Naive B cell (primary cell): ENCODE measurements around the gene FRMD3. TPM values are rescaled to one million over a fixed set of nuclear protein-coding genes. Genes with fewer than 3 reads are reported as not detected.

Source experiments
- ATAC-seq, 2 donors: fragments of 150-1000 bp; cut with Tn5 transposase; 2 replicates each; pipeline ENCODE4 v1.10.0; 2021; ENCODE audit warnings: low read depth in 2 of 2, mild to moderate bottlenecking in 2 of 2, moderate library complexity in 2 of 2
- DNase-seq: peaks from one replicate; pipeline ENCODE4 v3.0.0; 2022
- H3K27ac Mint-ChIP-seq, 6 donors: one replicate each; pipeline ENCODE4 v1.8.0; 2020 to 2022; ENCODE audit warnings: mild to moderate bottlenecking in 6 of 6, mixed read lengths in 6 of 6, moderate library complexity in 5 of 6, inconsistent platforms in 2 of 6
- H3K27me3 Mint-ChIP-seq, 3 donors: one replicate each; pipeline ENCODE4 v1.8.0; 2021 to 2022; ENCODE audit warnings: mixed read lengths in 3 of 3, mild to moderate bottlenecking in 1 of 3
- H3K36me3 Mint-ChIP-seq, 2 donors: one replicate each; pipeline ENCODE4 v1.8.0; 2020 to 2022; ENCODE audit warnings: mixed read lengths in 2 of 2, inconsistent platforms in 1 of 2, mild to moderate bottlenecking in 1 of 2
- H3K4me1 Mint-ChIP-seq, 3 donors: one replicate each; pipeline ENCODE4 v1.8.0; 2020 to 2022; ENCODE audit warnings: mixed read lengths in 3 of 3, inconsistent platforms in 1 of 3, mild to moderate bottlenecking in 1 of 3, moderate library complexity in 1 of 3
- H3K4me3 Mint-ChIP-seq, 8 donors: one replicate each; pipeline ENCODE4 v1.8.0; 2020 to 2022; ENCODE audit warnings: mild to moderate bottlenecking in 8 of 8, mixed read lengths in 8 of 8, moderate library complexity in 8 of 8, inconsistent platforms in 2 of 8
- H3K9me3 Mint-ChIP-seq, 7 donors: one replicate each; pipeline ENCODE4 v1.8.0; 2020 to 2022; ENCODE audit warnings: mixed read lengths in 7 of 7, mild to moderate bottlenecking in 5 of 7, inconsistent platforms in 2 of 7, moderate library complexity in 1 of 7
- polyA plus RNA-seq, 6 donors: library from polyadenylated mRNA; unstranded; fragments of 300-500 nt; fragmentation: Illumina TruSeq; gene quantifications; one replicate each; pipeline ENCODE4 v1.2.3, GENCODE V29; 2021; ENCODE audit warnings: low read depth in 6 of 6

FRMD3 gene
- polyA plus RNA-seq, 6 donors from 2014 or later: 0.36 to 3.0 (median 1.4) TPM; not detected in 1

DNA sequence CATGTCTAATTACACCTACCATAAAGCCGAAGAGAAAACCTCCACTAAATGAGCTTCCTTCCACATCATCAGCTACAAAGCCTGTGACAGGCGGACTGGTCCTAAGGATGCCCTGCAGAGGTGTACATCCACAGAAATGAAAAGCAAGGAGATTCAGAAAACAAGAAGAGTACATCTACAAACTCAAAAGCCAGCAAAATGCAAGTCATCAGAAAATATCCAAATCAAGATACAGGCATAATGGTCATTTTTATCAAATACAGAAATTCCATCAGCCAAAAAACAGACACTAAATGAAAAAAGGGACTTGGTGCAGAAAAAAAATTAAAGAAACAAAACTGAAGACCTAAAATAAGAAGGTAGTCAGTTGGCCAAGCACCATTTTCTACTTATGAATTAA lies 79.7 kb downstream of the FRMD3 start:
- H3K4me3 Mint-ChIP-seq: no peak overlapping the region
- H3K9me3 Mint-ChIP-seq: peaks cover 0 to 9% (median 6%) of the 10 kb centered on the region in 7 donors
- H3K36me3 Mint-ChIP-seq: peaks cover 8 to 12% of the 10 kb centered on the region in 2 donors
- H3K27ac Mint-ChIP-seq: no peak overlapping the region
- no peaks in the 10 kb centered on the region for H3K27me3 Mint-ChIP-seq
- DNase-seq (no peak), ATAC-seq (no peak)
- no peaks in the 10 kb centered on the region for H3K4me1 Mint-ChIP-seq

- Mint-ChIP-seq H3K9me3 (peaks cover 0 to 9% (median 6%) of the 10 kb centered on the region in 7 donors), H3K27ac (no peak overlapping the region), H3K4me1 (no peaks in the 10 kb centered on the region), H3K36me3 (peaks cover 3 to 12% of the 10 kb centered on the region in 2 donors), H3K27me3 (no peaks in the 10 kb centered on the region), H3K4me3 (no peak overlapping the region)
- ATAC-seq: no peak
- DNase-seq: no peak
Observed at GRCh38 chr9:83457005-83457404, 81.2 kb downstream of the FRMD3 start.

DNA sequence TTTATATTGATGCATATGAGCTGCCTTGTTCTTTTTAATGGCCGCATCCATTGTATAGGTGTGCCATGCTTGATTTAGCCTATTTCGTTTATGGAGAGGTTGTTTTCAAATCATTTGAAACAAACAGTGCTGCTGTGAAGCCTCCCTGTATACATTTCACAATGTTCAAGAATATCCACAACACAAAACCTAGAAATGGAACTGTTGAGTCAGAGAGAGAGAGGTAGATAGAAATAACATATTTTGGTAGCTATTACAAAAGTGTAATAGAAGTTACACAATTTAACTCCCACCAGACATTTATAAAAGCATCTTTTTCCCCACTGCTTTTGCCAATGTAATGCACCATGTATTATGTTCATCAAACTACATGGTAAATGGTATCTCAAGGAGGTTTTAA lies 82.0 kb downstream of the FRMD3 start:
- Mint-ChIP-seq H3K9me3 (peaks cover 0 to 6% (median 4%) of the 10 kb centered on the region in 7 donors), H3K4me3 (no peak overlapping the region), H3K27ac (no peak overlapping the region), H3K36me3 (peaks cover 1 to 8% of the 10 kb centered on the region in 2 donors), H3K4me1 (no peaks in the 10 kb centered on the region), H3K27me3 (no peaks in the 10 kb centered on the region)
- DNase-seq (no peak), ATAC-seq (no peak)

GRCh38 chr9:83454076-83454475 lies 84.1 kb downstream of the FRMD3 start:
- Mint-ChIP-seq H3K36me3 (no peaks in the 10 kb centered on the region), H3K27me3 (no peaks in the 10 kb centered on the region), H3K4me3 (no peak overlapping the region), H3K4me1 (no peaks in the 10 kb centered on the region), H3K9me3 (no peaks in the 10 kb centered on the region), H3K27ac (no peak overlapping the region)
- ATAC-seq (no peak), DNase-seq (no peak)

DNA sequence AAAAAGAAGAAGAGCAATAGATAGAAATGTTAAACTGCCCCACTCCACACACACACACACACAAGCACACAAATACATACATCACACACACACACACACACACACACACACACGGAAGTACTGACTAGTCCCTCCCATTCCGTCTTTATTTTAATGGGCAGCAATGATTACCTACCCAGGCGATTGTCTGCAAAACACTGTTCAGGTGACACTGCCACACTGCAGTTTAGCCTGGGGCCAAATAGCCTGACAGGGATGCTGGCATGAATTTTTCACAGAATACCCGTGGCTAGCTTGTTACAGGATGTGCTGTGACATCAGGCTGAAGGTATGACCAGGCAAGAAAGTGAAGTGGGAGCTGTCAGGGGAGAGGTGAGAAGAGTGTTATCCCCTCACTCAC lies 86.9 kb downstream of the FRMD3 start:
- H3K9me3 Mint-ChIP-seq: peaks cover 0 to 5% (median 0%) of the 10 kb centered on the region in 7 donors
- no peaks in the 10 kb centered on the region for H3K4me1 Mint-ChIP-seq
- peak overlapping the region in 1 of 6 donors; percentile 54 for H3K27ac Mint-ChIP-seq
- ATAC-seq (no peak), DNase-seq (no peak)
- no peaks in the 10 kb centered on the region for H3K27me3 Mint-ChIP-seq
- H3K36me3 Mint-ChIP-seq: no peaks in the 10 kb centered on the region
- H3K4me3 Mint-ChIP-seq: no peak overlapping the region

- H3K36me3 Mint-ChIP-seq: no peaks in the 10 kb centered on the region
- ATAC-seq (no peak), DNase-seq (no peak)
- H3K27ac Mint-ChIP-seq: no peak overlapping the region
- no peaks in the 10 kb centered on the region for H3K4me1 Mint-ChIP-seq
- peaks cover 0 to 5% (median 0%) of the 10 kb centered on the region in 7 donors for H3K9me3 Mint-ChIP-seq
- no peak overlapping the region for H3K4me3 Mint-ChIP-seq
- no peaks in the 10 kb centered on the region for H3K27me3 Mint-ChIP-seq
Observed at GRCh38 chr9:83449983-83450382, 88.2 kb downstream of the FRMD3 start.

DNA sequence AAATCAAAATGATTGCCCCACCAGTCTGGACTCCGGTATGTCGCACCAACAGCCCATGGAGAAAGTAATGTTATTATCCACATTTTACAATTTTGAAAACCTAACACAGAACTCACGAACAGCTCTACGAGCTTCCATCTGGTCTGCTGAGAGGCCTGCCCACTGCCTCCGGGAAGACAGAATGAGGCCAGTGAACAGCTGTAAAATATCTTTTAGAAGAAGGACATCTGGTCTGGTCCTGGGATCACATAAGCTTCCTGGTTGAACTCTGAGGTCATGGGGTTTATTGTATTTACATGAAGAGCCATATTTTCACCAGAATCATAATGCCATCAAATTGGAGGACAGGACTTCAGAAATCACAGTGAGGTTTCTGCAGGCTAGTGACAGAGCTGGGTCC lies 89.0 kb downstream of the FRMD3 start:
- DNase-seq (no peak), ATAC-seq (no peak)
- Mint-ChIP-seq H3K27me3 (no peaks in the 10 kb centered on the region), H3K4me1 (no peaks in the 10 kb centered on the region), H3K36me3 (no peaks in the 10 kb centered on the region), H3K27ac (no peak overlapping the region), H3K9me3 (peaks cover 0 to 5% (median 0%) of the 10 kb centered on the region in 7 donors), H3K4me3 (no peak overlapping the region)

DNA sequence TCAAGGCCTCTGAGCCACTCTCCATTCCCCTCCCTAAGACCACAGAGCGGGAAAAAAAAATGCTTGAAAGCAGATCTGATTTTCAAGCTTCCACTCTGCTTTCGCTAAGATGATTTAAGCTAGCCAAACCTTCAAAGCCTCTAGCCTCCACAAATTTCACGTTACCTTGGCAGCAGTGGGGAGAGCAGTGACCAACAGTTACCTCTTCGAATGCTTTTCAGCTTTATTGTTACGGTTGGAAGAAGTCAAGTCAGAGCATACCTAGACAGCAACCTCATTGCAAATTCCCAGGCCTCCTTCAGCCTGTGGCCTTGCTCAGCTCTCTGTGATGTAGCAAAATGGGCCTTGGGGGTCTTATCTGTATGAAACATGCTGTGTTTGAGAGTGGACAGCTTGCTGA lies 89.6 kb downstream of the FRMD3 start:
- no peak for DNase-seq
- Mint-ChIP-seq H3K27me3 (no peaks in the 10 kb centered on the region), H3K4me3 (no peak overlapping the region), H3K9me3 (peaks cover 0 to 5% (median 0%) of the 10 kb centered on the region in 7 donors), H3K4me1 (no peaks in the 10 kb centered on the region), H3K36me3 (no peaks in the 10 kb centered on the region), H3K27ac (no peak overlapping the region)
- ATAC-seq: no peak

DNA sequence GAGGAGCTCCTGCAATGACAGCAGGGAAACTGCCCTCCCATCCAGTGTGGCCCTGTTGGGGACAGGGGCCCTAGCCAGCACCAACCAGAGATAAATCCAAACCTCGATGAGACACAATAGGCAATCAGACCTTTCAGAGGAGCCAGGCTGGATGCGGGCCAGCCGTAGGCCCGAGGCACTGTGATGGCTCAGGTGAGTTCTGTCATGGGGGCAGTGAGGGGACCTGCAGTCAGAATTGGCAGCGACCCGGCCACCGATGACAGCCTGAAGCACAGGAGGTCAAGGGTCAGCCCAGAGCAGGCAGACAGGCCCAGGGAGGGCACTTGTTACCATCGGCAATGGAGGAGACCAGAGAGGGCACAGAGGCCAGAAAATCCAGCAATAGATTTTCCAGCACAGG lies 90.8 kb downstream of the FRMD3 start:
- Mint-ChIP-seq H3K9me3 (peaks cover 0 to 5% (median 0%) of the 10 kb centered on the region in 7 donors), H3K4me3 (no peak overlapping the region), H3K4me1 (no peaks in the 10 kb centered on the region), H3K27ac (peak overlapping the region in 1 of 6 donors; percentile 38), H3K27me3 (no peaks in the 10 kb centered on the region), H3K36me3 (no peaks in the 10 kb centered on the region)
- ATAC-seq (no peak), DNase-seq (no peak)

DNA sequence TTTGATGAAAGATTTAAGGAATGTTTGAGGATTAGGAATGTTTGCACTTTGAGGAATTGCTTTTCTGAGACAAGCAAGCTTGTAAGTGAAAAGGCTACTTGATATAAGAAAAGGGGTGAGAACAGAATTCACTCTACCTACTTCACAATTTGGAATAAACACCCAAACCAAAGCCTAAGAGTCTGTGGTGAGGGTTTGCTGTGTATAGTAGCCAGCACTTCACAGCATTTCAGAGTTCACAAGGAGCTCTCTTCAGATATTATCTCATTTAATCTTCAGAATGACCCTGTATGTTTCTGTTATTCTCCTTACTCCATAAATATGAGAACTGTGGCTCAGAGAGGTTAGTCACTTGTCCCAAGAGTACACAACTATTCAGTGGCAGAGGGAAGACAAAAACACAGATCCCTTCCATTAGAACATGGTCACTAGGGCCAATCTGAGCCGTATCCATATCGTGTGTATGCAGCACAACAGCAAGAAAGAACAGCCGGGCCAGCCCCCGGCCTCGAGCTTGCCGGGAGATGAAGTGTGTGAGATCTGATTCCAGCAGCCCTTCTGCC lies 92.4 kb downstream of the FRMD3 start:
- Mint-ChIP-seq H3K27ac (no peak overlapping the region), H3K36me3 (no peaks in the 10 kb centered on the region), H3K4me1 (no peaks in the 10 kb centered on the region), H3K9me3 (peaks cover 0 to 5% (median 0%) of the 10 kb centered on the region in 7 donors), H3K4me3 (no peak overlapping the region), H3K27me3 (no peaks in the 10 kb centered on the region)
- DNase-seq: no peak
- ATAC-seq: no peak

DNA sequence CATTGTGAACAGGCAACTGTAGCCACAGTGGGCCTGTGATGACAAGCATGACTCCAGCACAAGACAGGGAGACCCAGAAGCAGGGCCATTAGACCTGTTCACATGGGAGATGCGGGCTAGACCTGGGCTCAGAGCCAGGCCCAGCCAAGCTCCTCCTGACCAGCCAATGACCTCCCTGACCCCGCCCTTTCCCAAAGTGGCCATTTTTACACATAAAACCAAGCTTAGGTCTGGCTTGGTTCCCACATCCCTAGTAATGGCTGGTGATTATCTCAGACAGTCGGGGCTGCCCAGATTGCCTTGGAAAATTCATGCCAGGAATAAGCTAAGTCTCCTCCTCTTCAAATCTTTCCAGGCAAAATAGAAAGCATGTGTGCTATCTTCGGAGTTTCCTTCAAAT lies 94.1 kb downstream of the FRMD3 start:
- ATAC-seq: no peak
- H3K36me3 Mint-ChIP-seq: no peaks in the 10 kb centered on the region
- no peak overlapping the region for H3K4me3 Mint-ChIP-seq
- no peak for DNase-seq
- no peaks in the 10 kb centered on the region for H3K4me1 Mint-ChIP-seq
- H3K9me3 Mint-ChIP-seq: peaks cover 0 to 5% (median 0%) of the 10 kb centered on the region in 7 donors
- H3K27me3 Mint-ChIP-seq: no peaks in the 10 kb centered on the region
- H3K27ac Mint-ChIP-seq: peak overlapping the region in 1 of 6 donors; percentile 20

DNA sequence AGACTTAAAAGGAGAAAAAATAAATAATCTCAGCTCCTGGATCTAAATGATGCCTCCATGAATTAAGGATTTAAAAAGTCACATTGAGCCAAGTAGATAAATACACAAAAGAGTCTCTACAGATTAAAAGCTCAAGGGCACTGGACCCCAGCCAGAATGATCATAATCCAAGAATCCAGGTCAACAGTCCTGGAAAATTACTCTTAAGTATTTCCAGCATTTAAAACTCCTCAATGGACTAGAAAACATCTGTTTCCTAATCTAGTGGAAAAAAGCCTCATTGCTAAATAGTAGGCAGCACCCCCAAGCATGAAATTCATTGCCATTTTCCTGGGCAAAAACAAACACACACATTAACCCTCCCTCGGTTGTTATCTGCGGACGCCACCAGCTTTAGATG lies 96.8 kb downstream of the FRMD3 start:
- no peak for ATAC-seq
- no peaks in the 10 kb centered on the region for H3K27me3 Mint-ChIP-seq
- DNase-seq: no peak
- no peak overlapping the region for H3K27ac Mint-ChIP-seq
- H3K4me1 Mint-ChIP-seq: no peaks in the 10 kb centered on the region
- no peaks in the 10 kb centered on the region for H3K36me3 Mint-ChIP-seq
- no peak overlapping the region for H3K4me3 Mint-ChIP-seq
- H3K9me3 Mint-ChIP-seq: peaks cover 0 to 2% (median 0%) of the 10 kb centered on the region in 7 donors

DNA sequence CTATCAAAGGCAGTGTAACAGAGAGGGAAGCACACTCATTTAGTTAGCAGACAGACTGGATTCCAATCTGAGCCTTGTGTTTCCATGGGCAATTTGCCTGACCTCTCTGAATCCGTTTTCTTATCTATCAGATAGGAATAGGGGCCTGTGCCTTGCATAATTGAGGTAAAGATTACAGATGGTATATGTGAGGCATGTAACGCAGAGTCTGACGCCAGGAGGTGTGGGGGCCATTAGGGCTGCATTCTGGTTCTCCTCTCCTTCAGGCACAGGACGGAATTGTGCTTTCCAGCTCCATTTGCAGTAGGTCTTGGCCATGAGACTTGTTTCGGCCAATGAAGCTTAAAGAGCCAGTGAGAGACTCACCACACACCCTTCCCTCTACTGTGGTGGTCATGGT lies 97.6 kb downstream of the FRMD3 start:
- Mint-ChIP-seq H3K4me1 (no peaks in the 10 kb centered on the region), H3K4me3 (no peak overlapping the region), H3K9me3 (peaks cover 0 to 2% (median 0%) of the 10 kb centered on the region in 7 donors), H3K27me3 (no peaks in the 10 kb centered on the region), H3K27ac (peak overlapping the region in 1 of 6 donors; percentile 3), H3K36me3 (no peaks in the 10 kb centered on the region)
- ATAC-seq: no peak
- DNase-seq: no peak

DNA sequence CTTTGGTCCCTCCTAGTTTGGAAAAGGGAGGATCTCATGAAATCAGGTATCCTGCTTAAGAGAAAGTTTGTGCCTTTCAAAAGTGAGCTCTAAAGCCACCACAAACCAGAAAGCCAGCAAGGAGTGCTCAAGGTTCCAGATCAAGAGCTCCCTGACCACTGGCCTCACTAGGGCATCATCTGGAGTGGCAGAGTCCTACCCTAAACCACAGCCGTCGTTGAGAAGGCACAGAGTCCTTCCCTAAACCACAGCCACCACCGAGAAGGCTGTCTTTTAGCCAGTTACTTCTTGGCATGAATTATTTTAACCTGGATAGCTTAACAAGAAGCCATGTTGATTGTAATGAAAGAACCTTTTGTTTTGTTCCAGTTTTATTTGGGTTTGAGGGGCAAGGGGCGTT lies 102.9 kb downstream of the FRMD3 start:
- no peaks in the 10 kb centered on the region for H3K36me3 Mint-ChIP-seq
- ATAC-seq (no peak), DNase-seq (no peak)
- H3K4me3 Mint-ChIP-seq: no peak overlapping the region
- H3K27ac Mint-ChIP-seq: no peak overlapping the region
- no peaks in the 10 kb centered on the region for H3K9me3 Mint-ChIP-seq
- H3K4me1 Mint-ChIP-seq: no peaks in the 10 kb centered on the region
- no peaks in the 10 kb centered on the region for H3K27me3 Mint-ChIP-seq

DNA sequence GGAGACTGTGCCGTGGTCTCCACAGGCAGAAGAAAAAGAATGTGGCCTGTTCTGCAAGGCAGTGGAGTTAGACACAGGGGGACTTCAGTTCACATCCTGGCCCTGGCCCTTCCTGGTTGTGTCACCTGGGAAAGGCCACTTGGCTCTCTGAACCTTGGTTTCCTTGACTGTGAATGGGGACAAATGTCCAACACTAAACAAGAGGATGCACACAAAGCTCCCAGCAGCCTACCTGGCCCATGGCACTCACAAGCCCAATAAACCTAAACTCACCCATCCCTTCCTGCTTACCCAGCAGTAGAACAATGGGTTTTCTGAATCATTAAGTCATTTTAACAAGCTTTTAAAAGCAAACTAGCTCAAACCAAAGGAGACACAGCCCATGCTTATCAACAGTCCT lies 103.9 kb downstream of the FRMD3 start:
- Mint-ChIP-seq H3K27ac (no peak overlapping the region), H3K9me3 (no peaks in the 10 kb centered on the region), H3K4me3 (no peak overlapping the region), H3K36me3 (no peaks in the 10 kb centered on the region), H3K27me3 (no peaks in the 10 kb centered on the region), H3K4me1 (no peaks in the 10 kb centered on the region)
- ATAC-seq (no peak), DNase-seq (no peak)
